GM10266 (cell line): ENCODE results near the gene MOV10L1.

Source experiments
- DNase-seq: peaks from one replicate; pipeline ENCODE4 v3.0.0; 2012; ENCODE audit errors: extremely low spot score
- TF ChIP-seq, protein P1 (sequence below): IDR thresholded peaks from 2 replicates; pipeline ENCODE4 v1.5.1; 2012; ENCODE audit warnings: mild to moderate bottlenecking, low read depth; ENCODE audit not compliant: control insufficient read depth, insufficient read depth; ENCODE audit errors: missing control alignments

Gene MOV10L1

DNA sequence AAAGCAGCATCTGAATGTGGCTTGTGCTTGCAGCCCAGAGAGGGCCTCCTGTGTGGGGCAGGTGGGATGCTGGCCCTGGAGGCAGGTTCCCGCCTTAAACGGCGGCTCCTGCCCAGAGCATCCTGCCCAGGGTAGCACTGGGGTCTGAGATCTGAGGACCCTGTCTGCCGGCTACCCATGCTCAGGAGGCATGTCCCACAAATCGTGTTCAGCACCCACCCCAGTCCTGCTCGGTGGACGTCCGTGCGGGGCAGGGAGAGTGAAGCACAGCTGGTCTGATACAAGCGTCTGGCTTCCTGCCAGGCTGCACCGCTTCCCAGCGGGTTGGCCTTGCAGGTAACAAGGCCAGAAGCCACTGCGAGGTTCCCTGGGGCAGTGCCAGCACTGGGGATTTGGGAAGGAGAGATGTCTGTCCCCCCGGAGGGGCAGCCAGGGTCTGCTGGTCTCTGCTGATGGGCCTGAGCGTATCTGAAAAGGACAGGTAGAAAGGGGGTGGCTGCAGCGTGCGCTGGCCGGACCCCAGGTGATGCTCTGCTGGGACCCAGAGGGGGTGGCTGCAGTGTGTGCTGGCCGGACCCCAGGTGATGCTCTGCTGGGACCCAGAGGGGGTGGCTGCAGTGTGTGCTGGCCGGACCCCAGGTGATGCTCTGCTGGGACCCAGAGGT, 99.5 kb downstream of the MOV10L1 start:
- TF ChIP-seq, protein P1, sequence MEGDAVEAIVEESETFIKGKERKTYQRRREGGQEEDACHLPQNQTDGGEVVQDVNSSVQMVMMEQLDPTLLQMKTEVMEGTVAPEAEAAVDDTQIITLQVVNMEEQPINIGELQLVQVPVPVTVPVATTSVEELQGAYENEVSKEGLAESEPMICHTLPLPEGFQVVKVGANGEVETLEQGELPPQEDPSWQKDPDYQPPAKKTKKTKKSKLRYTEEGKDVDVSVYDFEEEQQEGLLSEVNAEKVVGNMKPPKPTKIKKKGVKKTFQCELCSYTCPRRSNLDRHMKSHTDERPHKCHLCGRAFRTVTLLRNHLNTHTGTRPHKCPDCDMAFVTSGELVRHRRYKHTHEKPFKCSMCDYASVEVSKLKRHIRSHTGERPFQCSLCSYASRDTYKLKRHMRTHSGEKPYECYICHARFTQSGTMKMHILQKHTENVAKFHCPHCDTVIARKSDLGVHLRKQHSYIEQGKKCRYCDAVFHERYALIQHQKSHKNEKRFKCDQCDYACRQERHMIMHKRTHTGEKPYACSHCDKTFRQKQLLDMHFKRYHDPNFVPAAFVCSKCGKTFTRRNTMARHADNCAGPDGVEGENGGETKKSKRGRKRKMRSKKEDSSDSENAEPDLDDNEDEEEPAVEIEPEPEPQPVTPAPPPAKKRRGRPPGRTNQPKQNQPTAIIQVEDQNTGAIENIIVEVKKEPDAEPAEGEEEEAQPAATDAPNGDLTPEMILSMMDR = no peak
- no peak for DNase-seq

DNA sequence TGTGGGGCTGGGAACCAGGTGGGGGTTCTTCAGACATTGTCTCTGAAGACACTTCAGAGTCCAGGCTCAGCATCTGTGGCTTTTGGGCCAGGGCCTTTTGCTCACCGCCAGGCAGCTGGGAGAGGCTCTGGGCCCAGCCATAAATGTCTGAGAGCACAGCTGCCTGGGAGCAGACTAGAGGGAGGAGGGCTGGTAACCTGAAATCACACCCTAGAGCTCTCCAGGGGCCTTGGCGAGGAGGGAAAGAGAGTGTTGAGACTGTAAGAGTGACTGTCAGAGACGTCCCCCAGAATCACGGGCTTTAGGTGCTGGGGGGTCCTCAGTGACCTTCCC, 100.0 kb downstream of the MOV10L1 start:
- TF ChIP-seq, protein P1 = no peak
- no peak for DNase-seq

DNA sequence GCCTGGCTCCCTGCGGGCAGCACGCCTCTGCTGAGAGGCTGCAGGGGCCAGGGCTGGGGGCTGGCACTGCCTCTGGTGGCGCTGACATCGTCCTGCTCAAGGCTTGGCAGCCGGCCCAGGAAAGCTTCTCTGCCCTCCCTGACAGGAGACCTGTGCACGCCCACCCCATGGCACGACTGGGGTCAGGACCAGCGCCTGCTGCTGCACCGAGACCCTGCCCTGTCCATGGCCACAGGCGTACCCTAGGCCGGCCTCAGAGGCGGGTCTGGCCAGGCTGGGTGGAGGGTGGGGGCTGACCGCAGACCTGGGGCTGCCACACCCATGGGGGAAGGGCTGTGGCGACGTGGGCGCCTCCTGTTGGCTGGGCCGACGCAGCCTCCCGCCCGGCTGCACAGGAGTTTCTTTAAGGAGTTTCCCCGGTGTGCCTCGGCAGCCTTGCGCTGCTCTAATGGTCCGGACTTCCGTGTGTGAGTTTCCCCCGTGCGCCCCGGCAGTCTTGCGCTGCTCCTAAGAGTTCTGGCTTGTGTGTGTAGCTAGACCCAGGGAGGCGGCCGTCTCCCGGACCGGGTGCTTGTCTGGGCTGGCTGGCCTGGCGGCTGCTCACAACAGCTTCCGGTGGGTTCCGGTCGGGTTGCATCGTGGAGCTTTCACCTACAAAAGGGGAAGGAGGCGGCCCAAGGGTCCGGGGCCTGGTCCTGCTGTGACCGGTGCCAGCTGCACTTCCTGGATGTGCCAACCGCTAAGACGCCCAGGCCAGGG, 100.6 kb downstream of the MOV10L1 start:
- TF ChIP-seq, protein P1 = peak; percentile 63

DNA sequence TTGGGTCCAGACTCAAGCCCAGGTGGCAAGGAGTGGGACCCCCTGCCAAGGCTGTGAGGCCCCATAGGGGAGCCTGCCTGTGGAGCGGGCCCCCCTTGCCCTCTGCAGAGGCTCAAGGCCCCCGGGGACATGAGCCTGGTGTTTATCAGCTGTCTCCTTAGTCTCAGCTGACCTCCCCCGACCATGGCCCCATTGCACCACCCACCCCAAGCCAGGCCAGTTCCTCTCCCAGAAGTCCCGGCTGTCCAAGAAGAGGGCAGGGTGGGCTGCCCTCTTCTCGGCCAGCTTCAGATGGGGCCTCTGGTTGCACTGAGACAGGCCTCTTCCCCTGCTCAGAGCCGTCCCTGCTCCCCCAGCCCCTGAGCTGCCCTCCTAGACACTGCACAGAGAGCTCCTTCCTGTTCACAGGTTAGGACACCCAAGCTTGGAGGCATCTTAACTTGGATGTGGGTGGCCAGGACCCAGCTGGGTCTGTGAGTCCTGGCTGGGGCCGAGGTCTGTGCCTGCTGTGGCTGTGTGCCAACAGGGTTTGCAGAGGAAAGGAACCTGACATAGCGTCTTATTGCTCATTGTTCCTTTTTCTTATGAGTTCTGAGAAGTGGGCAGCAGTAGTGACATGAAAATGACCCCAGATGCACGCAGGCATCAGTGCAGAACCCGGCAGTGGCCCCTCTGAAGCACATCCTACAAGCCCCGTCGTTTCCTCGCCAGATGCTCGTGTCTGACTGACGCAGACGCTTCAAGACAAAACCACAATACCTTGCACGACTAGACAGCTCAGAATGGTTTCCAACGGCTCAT, 101.3 kb downstream of the MOV10L1 start:
- TF ChIP-seq, protein P1 = no peak
- DNase-seq = peak; percentile 85

More for the DNA sequence above, 100.6 kb downstream of the MOV10L1 start:
- DNase-seq = peak; percentile 89

DNA sequence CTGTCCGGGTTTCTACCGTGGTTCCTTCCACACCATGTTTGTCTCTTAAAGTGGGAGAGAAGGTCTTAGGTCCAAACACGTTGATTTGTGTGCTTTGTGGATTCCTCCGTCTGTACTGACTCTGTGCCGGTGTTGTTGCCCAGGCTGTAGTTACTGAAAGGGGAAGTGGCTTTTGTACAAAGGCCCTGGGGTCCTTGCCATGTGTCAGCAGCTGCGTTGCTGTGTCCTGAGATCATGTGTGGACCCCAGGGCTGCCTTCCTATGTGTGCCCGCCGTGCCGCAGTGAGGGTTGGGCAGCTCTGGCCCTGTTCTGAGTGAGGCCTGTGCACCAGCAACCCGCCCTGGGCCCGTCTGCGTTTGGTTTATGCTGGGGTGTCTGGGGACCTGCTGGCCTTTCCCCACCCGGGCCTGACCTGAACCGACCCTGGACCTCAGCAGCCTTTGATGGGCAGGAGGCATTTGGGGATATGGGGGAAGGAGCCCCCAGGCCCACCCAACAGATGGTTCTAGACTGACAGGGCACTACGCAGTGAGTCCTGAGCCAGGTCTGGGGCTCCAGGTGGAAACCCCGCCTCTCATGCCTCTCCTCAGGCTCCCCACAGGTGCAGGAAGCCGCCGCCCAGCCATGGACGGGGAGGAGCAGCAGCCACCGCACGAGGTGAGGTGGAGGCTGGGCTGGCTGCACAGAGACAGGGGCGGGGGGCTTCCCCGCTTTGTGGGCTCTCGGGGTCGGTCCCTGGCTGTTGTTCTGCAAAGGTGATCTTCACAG, 102.8 kb downstream of the MOV10L1 start:
- TF ChIP-seq, protein P1 = no peak
- no peak for DNase-seq

DNA sequence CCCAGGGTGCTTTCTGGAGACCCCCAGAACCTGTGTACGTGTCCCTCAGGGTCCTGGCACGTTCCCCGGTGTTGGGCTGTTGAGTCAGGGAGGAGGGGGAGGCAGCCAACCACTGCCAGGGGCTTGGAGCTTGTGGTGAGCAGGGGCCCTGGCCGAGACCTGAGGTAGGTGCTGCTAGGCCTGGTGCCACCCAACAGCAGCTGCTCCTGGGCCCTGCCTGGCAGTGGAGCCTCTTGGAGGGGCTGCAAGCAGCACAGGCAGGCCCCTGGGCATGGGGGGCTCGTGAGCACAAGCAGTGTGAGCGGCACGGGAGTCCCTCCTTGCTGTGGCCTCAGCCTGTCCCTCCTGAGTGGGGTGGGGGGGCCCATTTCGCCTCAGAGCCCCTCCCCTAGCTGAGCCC, 103.8 kb downstream of the MOV10L1 start:
- no peak for DNase-seq
- TF ChIP-seq, protein P1 = no peak
